ENCODE results near the gene TAS1R2. TPM values are rescaled to one million over a fixed set of nuclear protein-coding genes. Genes with fewer than 3 reads are reported as not detected.

Gene TAS1R2
- total RNA-seq, 1 experiment from 2014 or later, result not detected

DNA sequence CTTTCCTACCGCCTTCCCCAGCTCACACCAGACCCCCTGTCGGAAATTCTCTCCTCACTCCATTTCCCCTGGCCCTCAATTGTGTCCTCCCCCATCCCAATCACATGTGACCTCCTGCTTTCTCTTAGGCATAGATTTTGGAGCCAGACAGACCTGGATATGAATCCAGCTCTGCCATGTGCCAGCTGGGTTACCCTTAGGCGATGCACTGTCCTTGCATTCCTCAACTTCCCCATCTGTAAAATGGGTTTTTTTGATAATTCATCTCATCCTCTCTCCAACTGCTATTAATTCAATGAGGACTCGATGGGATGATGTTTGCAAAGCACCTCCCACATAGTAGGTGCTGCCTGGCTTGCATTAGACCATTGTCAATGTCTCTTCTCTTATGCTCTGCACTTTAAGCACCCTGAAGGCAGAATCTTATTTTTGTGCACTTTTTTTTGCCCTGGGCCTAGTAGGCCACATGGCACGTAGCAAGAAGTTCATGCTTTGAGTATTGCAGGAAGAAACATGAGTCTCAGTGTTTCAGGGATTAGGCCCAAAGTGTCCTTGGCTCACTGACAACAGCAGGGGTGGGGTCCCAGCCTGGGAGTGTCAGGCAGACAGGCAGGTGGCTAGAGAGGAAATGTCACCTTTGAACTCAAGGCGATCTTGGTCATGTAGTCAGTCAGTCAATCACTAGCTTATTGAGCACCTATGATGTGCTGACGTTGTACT, 47.6 kb downstream of the TAS1R2 start:
- no CpG with 5 or more reads among the region's 7 CpGs for WGBS (ENCODE audit: extremely low coverage, insufficient read length, low lambda C conversion rate)
- Histone ChIP-seq H3K79me2 (ENCODE audit: insufficient read depth, low read length) (no peaks in the 10 kb centered on the region), H4K20me1 (ENCODE audit: control insufficient read depth, insufficient read depth, insufficient read length) (no peaks in the 10 kb centered on the region), H3K23ac (ENCODE audit: insufficient read length, low read depth, low read length) (no peak overlapping the region), H4K8ac (replicated peaks; ENCODE audit: insufficient read length, low read depth, low read length) (no peak overlapping the region), H2BK15ac (ENCODE audit: low read depth, low read length) (no peak overlapping the region), H2BK120ac (ENCODE audit: low read depth, low read length, poor library complexity, severe bottlenecking) (no peak overlapping the region), H2AFZ (ENCODE audit: low read length) (no peak overlapping the region), H3K18ac (ENCODE audit: insufficient read length, low read depth, low read length) (no peak overlapping the region), H3K79me1 (ENCODE audit: insufficient read depth, low read depth, low read length, poor library complexity, severe bottlenecking) (no peaks in the 10 kb centered on the region), H3K14ac (ENCODE audit: insufficient read depth, low read length) (no peak overlapping the region), H2BK12ac (ENCODE audit: insufficient read length, low read depth, low read length) (no peak overlapping the region), H3K9ac (ENCODE audit: extremely low read depth, insufficient read length, low read length) (no peak overlapping the region), H3K56ac (ENCODE audit: insufficient read length, low read depth, low read length) (no peak overlapping the region), H2BK20ac (ENCODE audit: low read depth, low read length, poor library complexity, severe bottlenecking) (no peak overlapping the region), H3K4me1 (ENCODE audit: insufficient read depth, low read length) (no peaks in the 10 kb centered on the region), H4K5ac (ENCODE audit: insufficient read length, low read depth, low read length) (no peak overlapping the region), H2BK5ac (ENCODE audit: insufficient read length, low read length) (no peak overlapping the region), H3K4me2 (ENCODE audit: insufficient read depth, insufficient read length, low read length) (no peak overlapping the region), H2AK5ac (ENCODE audit: insufficient read length, low read length) (no peak overlapping the region), H3T11ph (ENCODE audit: low read length) (no peak overlapping the region), H3K9me3 (ENCODE audit: control insufficient read depth, low read depth, low read length) (no peaks in the 10 kb centered on the region), H3K27me3 (ENCODE audit: insufficient read depth, low read length) (no peaks in the 10 kb centered on the region), H3K4ac (ENCODE audit: low read depth, low read length) (no peak overlapping the region), H3K27ac (ENCODE audit: insufficient read length, low read depth, low read length) (no peak overlapping the region), H3K23me2 (ENCODE audit: insufficient read length, low read depth, low read length, poor library complexity, severe bottlenecking) (no peaks in the 10 kb centered on the region), H4K91ac (ENCODE audit: insufficient read length, low read depth, low read length) (no peak overlapping the region)
- H3K27ac Mint-ChIP-seq, result no peak overlapping the region
- no peak for DNase-seq
- peaks cover 20% of the 10 kb centered on the region for H3K27me3 Mint-ChIP-seq (ENCODE audit: low read depth)
- H3K9me3 Mint-ChIP-seq, result no peaks in the 10 kb centered on the region; a peak in 1 of 5 replicates
- TF ChIP-seq, protein P1, sequence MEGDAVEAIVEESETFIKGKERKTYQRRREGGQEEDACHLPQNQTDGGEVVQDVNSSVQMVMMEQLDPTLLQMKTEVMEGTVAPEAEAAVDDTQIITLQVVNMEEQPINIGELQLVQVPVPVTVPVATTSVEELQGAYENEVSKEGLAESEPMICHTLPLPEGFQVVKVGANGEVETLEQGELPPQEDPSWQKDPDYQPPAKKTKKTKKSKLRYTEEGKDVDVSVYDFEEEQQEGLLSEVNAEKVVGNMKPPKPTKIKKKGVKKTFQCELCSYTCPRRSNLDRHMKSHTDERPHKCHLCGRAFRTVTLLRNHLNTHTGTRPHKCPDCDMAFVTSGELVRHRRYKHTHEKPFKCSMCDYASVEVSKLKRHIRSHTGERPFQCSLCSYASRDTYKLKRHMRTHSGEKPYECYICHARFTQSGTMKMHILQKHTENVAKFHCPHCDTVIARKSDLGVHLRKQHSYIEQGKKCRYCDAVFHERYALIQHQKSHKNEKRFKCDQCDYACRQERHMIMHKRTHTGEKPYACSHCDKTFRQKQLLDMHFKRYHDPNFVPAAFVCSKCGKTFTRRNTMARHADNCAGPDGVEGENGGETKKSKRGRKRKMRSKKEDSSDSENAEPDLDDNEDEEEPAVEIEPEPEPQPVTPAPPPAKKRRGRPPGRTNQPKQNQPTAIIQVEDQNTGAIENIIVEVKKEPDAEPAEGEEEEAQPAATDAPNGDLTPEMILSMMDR (conservative IDR thresholded peaks at IDR 0.05), result no peak
- no peak overlapping the region for H3K4me3 Mint-ChIP-seq
- peaks cover 7 to 20% of the 10 kb centered on the region in 2 experiments for H3K4me1 Mint-ChIP-seq
- no peaks in the 10 kb centered on the region for H3K36me3 Mint-ChIP-seq (ENCODE audit: insufficient read depth in 1 of 3, low read depth in 3 of 3)

Data from H9 (cell line).